Measurements from ENCODE around the gene SV2B. TPM values are rescaled to one million over a fixed set of nuclear protein-coding genes. Genes with fewer than 3 reads are reported as not detected.

SV2B gene
- total and polyA plus RNA-seq, 2 experiments from 2014 or later: 0.06 to 0.76 TPM

DNA sequence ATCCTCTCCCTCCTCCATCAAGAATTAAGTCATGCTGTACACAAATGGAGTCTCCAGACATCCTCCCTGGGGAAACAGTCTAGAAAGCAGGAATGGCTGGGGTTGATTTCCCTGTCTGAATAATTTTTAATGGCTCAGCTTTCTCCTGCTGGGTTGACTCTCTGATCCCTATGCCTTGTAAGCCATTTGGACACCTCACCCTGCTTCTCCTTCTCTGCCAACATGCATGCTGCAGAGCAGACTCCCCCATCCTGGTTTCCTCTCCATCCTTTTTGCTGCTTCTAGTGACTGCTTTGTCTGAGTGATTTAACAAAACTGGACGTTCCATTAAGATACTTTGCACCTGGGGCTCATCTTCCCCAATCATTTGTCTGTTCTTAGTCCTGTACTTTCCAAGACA, 22.2 kb downstream of the SV2B start:
- no peak overlapping the region for H3K27ac ChIP-seq (ENCODE audit: low read depth)
- no peak for ATAC-seq
- no peak overlapping the region for H3K4me3 Mint-ChIP-seq
- H3K36me3 ChIP-seq (ENCODE audit: insufficient read depth): no peaks in the 10 kb centered on the region
- H3K4me2 ChIP-seq: no peak overlapping the region
- H3K9me2 ChIP-seq (ENCODE audit: insufficient read depth): no peaks in the 10 kb centered on the region
- H2AFZ ChIP-seq: 0 out of 2 replicates have a peak overlapping the region, but pooled peaks have one; percentile 32
- DNase-seq (ENCODE audit: low spot score): no peak
- H3K79me2 ChIP-seq (replicated peaks; ENCODE audit: insufficient read depth): no peaks in the 10 kb centered on the region
- peaks cover 5% of the 10 kb centered on the region for H3K4me1 ChIP-seq (ENCODE audit: insufficient read depth)
- H3K4me3 ChIP-seq: no peak overlapping the region
- H3K27ac Mint-ChIP-seq: no peak overlapping the region
- peaks cover 8% of the 10 kb centered on the region for H3K4me1 Mint-ChIP-seq
- H3K36me3 Mint-ChIP-seq (ENCODE audit: low read depth): no peaks in the 10 kb centered on the region
- TF ChIP-seq CREB1 (CRISPR knock-in tag; IDR thresholded peaks at IDR 0.05; ENCODE audit: low read depth) (no peak), JUNB (IDR thresholded peaks at IDR 0.05; ENCODE audit: unreplicated experiment) (no peak), POLR2AphosphoS5 (IDR thresholded peaks at IDR 0.05; ENCODE audit: low read depth) (no peak), STAT1 (IDR thresholded peaks at IDR 0.05; ENCODE audit: unreplicated experiment) (no peak), EZH2 (IDR thresholded peaks at IDR 0.05; ENCODE audit: low read depth, unreplicated experiment) (no peak), ZNF462 (CRISPR knock-in tag; IDR thresholded peaks at IDR 0.05) (no peak), ZNF114 (CRISPR knock-in tag; IDR thresholded peaks at IDR 0.05) (no peak), CTCF (conservative IDR thresholded peaks at IDR 0.05; ENCODE audit: low read depth in 2 of 2) (no peak), NANOG (IDR thresholded peaks at IDR 0.05; ENCODE audit: borderline replicate concordance) (no peak), ZNF331 (CRISPR knock-in tag; IDR thresholded peaks at IDR 0.05; ENCODE audit: low read depth) (no peak), EZH2phosphoT487 (IDR thresholded peaks at IDR 0.05; ENCODE audit: unreplicated experiment) (no peak)
- TF ChIP-seq, protein P1, sequence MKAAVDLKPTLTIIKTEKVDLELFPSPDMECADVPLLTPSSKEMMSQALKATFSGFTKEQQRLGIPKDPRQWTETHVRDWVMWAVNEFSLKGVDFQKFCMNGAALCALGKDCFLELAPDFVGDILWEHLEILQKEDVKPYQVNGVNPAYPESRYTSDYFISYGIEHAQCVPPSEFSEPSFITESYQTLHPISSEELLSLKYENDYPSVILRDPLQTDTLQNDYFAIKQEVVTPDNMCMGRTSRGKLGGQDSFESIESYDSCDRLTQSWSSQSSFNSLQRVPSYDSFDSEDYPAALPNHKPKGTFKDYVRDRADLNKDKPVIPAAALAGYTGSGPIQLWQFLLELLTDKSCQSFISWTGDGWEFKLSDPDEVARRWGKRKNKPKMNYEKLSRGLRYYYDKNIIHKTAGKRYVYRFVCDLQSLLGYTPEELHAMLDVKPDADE (IDR thresholded peaks at IDR 0.05): no peak
- TF ChIP-seq, protein P2, sequence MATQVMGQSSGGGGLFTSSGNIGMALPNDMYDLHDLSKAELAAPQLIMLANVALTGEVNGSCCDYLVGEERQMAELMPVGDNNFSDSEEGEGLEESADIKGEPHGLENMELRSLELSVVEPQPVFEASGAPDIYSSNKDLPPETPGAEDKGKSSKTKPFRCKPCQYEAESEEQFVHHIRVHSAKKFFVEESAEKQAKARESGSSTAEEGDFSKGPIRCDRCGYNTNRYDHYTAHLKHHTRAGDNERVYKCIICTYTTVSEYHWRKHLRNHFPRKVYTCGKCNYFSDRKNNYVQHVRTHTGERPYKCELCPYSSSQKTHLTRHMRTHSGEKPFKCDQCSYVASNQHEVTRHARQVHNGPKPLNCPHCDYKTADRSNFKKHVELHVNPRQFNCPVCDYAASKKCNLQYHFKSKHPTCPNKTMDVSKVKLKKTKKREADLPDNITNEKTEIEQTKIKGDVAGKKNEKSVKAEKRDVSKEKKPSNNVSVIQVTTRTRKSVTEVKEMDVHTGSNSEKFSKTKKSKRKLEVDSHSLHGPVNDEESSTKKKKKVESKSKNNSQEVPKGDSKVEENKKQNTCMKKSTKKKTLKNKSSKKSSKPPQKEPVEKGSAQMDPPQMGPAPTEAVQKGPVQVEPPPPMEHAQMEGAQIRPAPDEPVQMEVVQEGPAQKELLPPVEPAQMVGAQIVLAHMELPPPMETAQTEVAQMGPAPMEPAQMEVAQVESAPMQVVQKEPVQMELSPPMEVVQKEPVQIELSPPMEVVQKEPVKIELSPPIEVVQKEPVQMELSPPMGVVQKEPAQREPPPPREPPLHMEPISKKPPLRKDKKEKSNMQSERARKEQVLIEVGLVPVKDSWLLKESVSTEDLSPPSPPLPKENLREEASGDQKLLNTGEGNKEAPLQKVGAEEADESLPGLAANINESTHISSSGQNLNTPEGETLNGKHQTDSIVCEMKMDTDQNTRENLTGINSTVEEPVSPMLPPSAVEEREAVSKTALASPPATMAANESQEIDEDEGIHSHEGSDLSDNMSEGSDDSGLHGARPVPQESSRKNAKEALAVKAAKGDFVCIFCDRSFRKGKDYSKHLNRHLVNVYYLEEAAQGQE (IDR thresholded peaks at IDR 0.05; ENCODE audit: unreplicated experiment): no peak
- no peaks in the 10 kb centered on the region for H3F3A ChIP-seq (replicated peaks; ENCODE audit: low read depth)
- no peaks in the 10 kb centered on the region for H4K20me1 ChIP-seq (replicated peaks; ENCODE audit: insufficient read depth)
- H3K27me3 Mint-ChIP-seq (ENCODE audit: insufficient read depth, low read depth, poor library complexity): peaks cover 2% of the 10 kb centered on the region
- no peaks in the 10 kb centered on the region for H3K27me3 ChIP-seq (ENCODE audit: insufficient read depth)
- no peaks in the 10 kb centered on the region; the same call in 2 of the 3 replicates for H3K9me3 Mint-ChIP-seq
